ENCODE data around the gene DSCAML1.
A peak's percentile ranks its signal among the peaks of the same experiment; 100 is the strongest.

Gene DSCAML1

GRCh38 chr11:117528097-117528721 lies 268.8 kb downstream of the DSCAML1 start:
- H2BK15ac ChIP-seq (ENCODE audit: low read length) = peak overlapping the region; percentile 8
- no peaks in the 10 kb centered on the region for H3K79me1 ChIP-seq (ENCODE audit: low read depth, low read length)
- no peaks in the 10 kb centered on the region for H3K36me3 ChIP-seq (replicated peaks in 1 of 2; ENCODE audit: control insufficient read depth in 2 of 2, insufficient read depth in 2 of 2, low read length in 2 of 2)
- no peak overlapping the region for H3K9ac ChIP-seq (ENCODE audit: low read depth, low read length, poor library complexity)
- no peak overlapping the region for H3K4me3 ChIP-seq (ENCODE audit: low read length in 2 of 2)
- H2BK120ac ChIP-seq (ENCODE audit: low read depth, low read length) = no peak overlapping the region
- H3K23ac ChIP-seq (ENCODE audit: low read depth, low read length, poor library complexity) = no peak overlapping the region
- H2AFZ ChIP-seq (ENCODE audit: low read length) = no peak overlapping the region
- peaks cover 0 to 8% (median 0%) of the 10 kb centered on the region in 3 experiments for H3K27me3 ChIP-seq (ENCODE audit: control insufficient read depth in 3 of 3, insufficient read depth in 3 of 3, low read depth in 1 of 3, low read length in 3 of 3)
- DNase-seq (ENCODE audit: low spot score) = no peak
- no peak overlapping the region for H3K4ac ChIP-seq (ENCODE audit: low read length)
- H3K14ac ChIP-seq (ENCODE audit: low read length) = no peak overlapping the region
- no CpG with 5 or more reads among the region's 12 CpGs for whole genome bisulfite sequencing, 2 donors (ENCODE audit: extremely low coverage in 2 of 2, insufficient read length in 2 of 2, insufficient replicate concordance in 1 of 2)
- no peak overlapping the region for H2AK5ac ChIP-seq (ENCODE audit: low read depth, low read length)
- peaks cover 6 to 9% of the 10 kb centered on the region in 2 donors for H3K4me1 ChIP-seq (ENCODE audit: control insufficient read depth in 2 of 2, insufficient read depth in 1 of 2, low read depth in 1 of 2, low read length in 2 of 2)
- H4K8ac ChIP-seq (ENCODE audit: low read depth, low read length) = no peak overlapping the region
- no peak overlapping the region for H2BK5ac ChIP-seq (ENCODE audit: low read length)
- H3K4me2 ChIP-seq (ENCODE audit: insufficient read depth, low read length, poor library complexity, severe bottlenecking) = no peak overlapping the region
- H2BK12ac ChIP-seq (ENCODE audit: low read length) = no peak overlapping the region
- H4K91ac ChIP-seq (ENCODE audit: low read depth, low read length, poor library complexity) = no peak overlapping the region
- H3K18ac ChIP-seq (ENCODE audit: low read length) = no peak overlapping the region
- no peak overlapping the region for H3K27ac ChIP-seq (replicated peaks; ENCODE audit: low read length)
- H3K9me3 ChIP-seq (replicated peaks in 1 of 2; ENCODE audit: control insufficient read depth in 2 of 2, insufficient read depth in 1 of 2, low read depth in 1 of 2, low read length in 2 of 2) = no peaks in the 10 kb centered on the region

GRCh38 chr11:117527271-117527670 lies 269.7 kb downstream of the DSCAML1 start:
- no peak overlapping the region for H3K14ac ChIP-seq (ENCODE audit: low read length)
- H2AK5ac ChIP-seq (ENCODE audit: low read depth, low read length) = no peak overlapping the region
- H3K36me3 ChIP-seq (replicated peaks in 1 of 2; ENCODE audit: control insufficient read depth in 2 of 2, insufficient read depth in 2 of 2, low read length in 2 of 2) = no peaks in the 10 kb centered on the region
- no peak overlapping the region for H3K18ac ChIP-seq (ENCODE audit: low read length)
- DNase-seq (ENCODE audit: low spot score) = no peak
- peaks cover 0 to 8% (median 0%) of the 10 kb centered on the region in 3 experiments for H3K27me3 ChIP-seq (ENCODE audit: control insufficient read depth in 3 of 3, insufficient read depth in 3 of 3, low read depth in 1 of 3, low read length in 3 of 3)
- H2BK12ac ChIP-seq (ENCODE audit: low read length) = no peak overlapping the region
- H3K4me3 ChIP-seq (ENCODE audit: low read length in 2 of 2) = no peak overlapping the region
- H3K23ac ChIP-seq (ENCODE audit: low read depth, low read length, poor library complexity) = no peak overlapping the region
- H2BK120ac ChIP-seq (ENCODE audit: low read depth, low read length) = no peak overlapping the region
- no peak overlapping the region for H3K4ac ChIP-seq (ENCODE audit: low read length)
- no peaks in the 10 kb centered on the region for H3K9me3 ChIP-seq (replicated peaks in 1 of 2; ENCODE audit: control insufficient read depth in 2 of 2, insufficient read depth in 1 of 2, low read depth in 1 of 2, low read length in 2 of 2)
- no peak overlapping the region for H4K8ac ChIP-seq (ENCODE audit: low read depth, low read length)
- no peak overlapping the region for H4K91ac ChIP-seq (ENCODE audit: low read depth, low read length, poor library complexity)
- WGBS, 2 donors (ENCODE audit: extremely low coverage in 2 of 2, insufficient read length in 2 of 2, insufficient replicate concordance in 1 of 2) = no CpG with 5 or more reads among the region's 7 CpGs
- no peaks in the 10 kb centered on the region for H3K79me1 ChIP-seq (ENCODE audit: low read depth, low read length)
- no peak overlapping the region for H3K9ac ChIP-seq (ENCODE audit: low read depth, low read length, poor library complexity)
- H3K27ac ChIP-seq (replicated peaks; ENCODE audit: low read length) = no peak overlapping the region
- no peak overlapping the region for H2BK5ac ChIP-seq (ENCODE audit: low read length)
- no peak overlapping the region for H2BK15ac ChIP-seq (ENCODE audit: low read length)
- H3K4me1 ChIP-seq (ENCODE audit: control insufficient read depth in 2 of 2, insufficient read depth in 1 of 2, low read depth in 1 of 2, low read length in 2 of 2) = peaks cover 6 to 9% of the 10 kb centered on the region in 2 donors
- H3K4me2 ChIP-seq (ENCODE audit: insufficient read depth, low read length, poor library complexity, severe bottlenecking) = no peak overlapping the region
- H2AFZ ChIP-seq (ENCODE audit: low read length) = no peak overlapping the region

GRCh38 chr11:117525866-117526542 lies 271.0 kb downstream of the DSCAML1 start:
- no peak overlapping the region for H3K9ac ChIP-seq (ENCODE audit: low read depth, low read length, poor library complexity)

GRCh38 chr11:117524468-117525183 lies 272.4 kb downstream of the DSCAML1 start:
- Histone ChIP-seq H3K27me3 (ENCODE audit: control insufficient read depth in 3 of 3, insufficient read depth in 3 of 3, low read depth in 1 of 3, low read length in 3 of 3) (peaks cover 0 to 8% (median 4%) of the 10 kb centered on the region in 3 experiments), H2BK15ac (ENCODE audit: low read length) (peak overlapping the region; percentile 17), H3K4me1 (ENCODE audit: control insufficient read depth in 2 of 2, insufficient read depth in 1 of 2, low read depth in 1 of 2, low read length in 2 of 2) (peaks cover 1 to 6% of the 10 kb centered on the region in 2 donors), H3K4ac (ENCODE audit: low read length) (no peak overlapping the region), H4K8ac (ENCODE audit: low read depth, low read length) (no peak overlapping the region), H2AK5ac (ENCODE audit: low read depth, low read length) (no peak overlapping the region), H3K18ac (ENCODE audit: low read length) (peak overlapping the region; percentile 75), H3K4me3 (ENCODE audit: low read length in 2 of 2) (no peak overlapping the region), H3K9me3 (replicated peaks in 1 of 2; ENCODE audit: control insufficient read depth in 2 of 2, insufficient read depth in 1 of 2, low read depth in 1 of 2, low read length in 2 of 2) (no peaks in the 10 kb centered on the region), H2BK12ac (ENCODE audit: low read length) (peak overlapping the region; percentile 85), H3K79me1 (ENCODE audit: low read depth, low read length) (no peaks in the 10 kb centered on the region), H3K36me3 (replicated peaks in 1 of 2; ENCODE audit: control insufficient read depth in 2 of 2, insufficient read depth in 2 of 2, low read length in 2 of 2) (no peaks in the 10 kb centered on the region), H4K91ac (ENCODE audit: low read depth, low read length, poor library complexity) (no peak overlapping the region), H3K4me2 (ENCODE audit: insufficient read depth, low read length, poor library complexity, severe bottlenecking) (no peak overlapping the region), H3K14ac (ENCODE audit: low read length) (peak overlapping the region; percentile 83), H3K27ac (replicated peaks; ENCODE audit: low read length) (no peak overlapping the region), H3K9ac (ENCODE audit: low read depth, low read length, poor library complexity) (no peak overlapping the region), H3K23ac (ENCODE audit: low read depth, low read length, poor library complexity) (peak overlapping the region; percentile 57), H2BK5ac (ENCODE audit: low read length) (no peak overlapping the region), H2BK120ac (ENCODE audit: low read depth, low read length) (no peak overlapping the region), H2AFZ (ENCODE audit: low read length) (no peak overlapping the region)
- no CpG with 5 or more reads among the region's 24 CpGs for WGBS, 2 donors (ENCODE audit: extremely low coverage in 2 of 2, insufficient read length in 2 of 2, insufficient replicate concordance in 1 of 2)
- no peak for DNase-seq (ENCODE audit: low spot score)

More at GRCh38 chr11:117525866-117526542, 271.0 kb downstream of the DSCAML1 start:
- Histone ChIP-seq H3K4ac (ENCODE audit: low read length) (no peak overlapping the region), H3K4me3 (ENCODE audit: low read length in 2 of 2) (no peak overlapping the region), H3K4me1 (ENCODE audit: control insufficient read depth in 2 of 2, insufficient read depth in 1 of 2, low read depth in 1 of 2, low read length in 2 of 2) (peaks cover 6 to 9% of the 10 kb centered on the region in 2 donors), H3K27me3 (ENCODE audit: control insufficient read depth in 3 of 3, insufficient read depth in 3 of 3, low read depth in 1 of 3, low read length in 3 of 3) (peaks cover 0 to 8% (median 2%) of the 10 kb centered on the region in 3 experiments), H3K18ac (ENCODE audit: low read length) (peak overlapping the region; percentile 68), H4K91ac (ENCODE audit: low read depth, low read length, poor library complexity) (no peak overlapping the region), H2AK5ac (ENCODE audit: low read depth, low read length) (no peak overlapping the region), H2AFZ (ENCODE audit: low read length) (no peak overlapping the region), H3K14ac (ENCODE audit: low read length) (no peak overlapping the region), H4K8ac (ENCODE audit: low read depth, low read length) (no peak overlapping the region), H2BK15ac (ENCODE audit: low read length) (no peak overlapping the region), H3K36me3 (replicated peaks in 1 of 2; ENCODE audit: control insufficient read depth in 2 of 2, insufficient read depth in 2 of 2, low read length in 2 of 2) (no peaks in the 10 kb centered on the region), H3K23ac (ENCODE audit: low read depth, low read length, poor library complexity) (no peak overlapping the region), H3K79me1 (ENCODE audit: low read depth, low read length) (no peaks in the 10 kb centered on the region), H3K9me3 (replicated peaks in 1 of 2; ENCODE audit: control insufficient read depth in 2 of 2, insufficient read depth in 1 of 2, low read depth in 1 of 2, low read length in 2 of 2) (no peaks in the 10 kb centered on the region), H2BK12ac (ENCODE audit: low read length) (no peak overlapping the region), H3K27ac (replicated peaks; ENCODE audit: low read length) (no peak overlapping the region), H2BK120ac (ENCODE audit: low read depth, low read length) (no peak overlapping the region), H3K4me2 (ENCODE audit: insufficient read depth, low read length, poor library complexity, severe bottlenecking) (no peak overlapping the region), H2BK5ac (ENCODE audit: low read length) (no peak overlapping the region)
- WGBS, 2 donors (ENCODE audit: extremely low coverage in 2 of 2, insufficient read length in 2 of 2, insufficient replicate concordance in 1 of 2) = no CpG with 5 or more reads among the region's 10 CpGs
- DNase-seq (ENCODE audit: low spot score) = no peak
